ENCODE measurements around the gene MESP2.

The MESP2 gene

GRCh38 chr15:89774492-89774891, 1.6 kb upstream of the MESP2 start:
- no peak for TF ChIP-seq CTCF (IDR thresholded peaks at IDR 0.05; ENCODE audit: extremely low read depth, missing control alignments)
- DNase-seq (ENCODE audit: low spot score) = no peak

- DNase-seq (ENCODE audit: low spot score) = no peak
- TF ChIP-seq CTCF (IDR thresholded peaks at IDR 0.05; ENCODE audit: extremely low read depth, missing control alignments) = no peak
These were observed 317 bp upstream of the MESP2 start for GRCh38 chr15:89775815-89776214.

GRCh38 chr15:89777073-89777751, 1.1 kb downstream of the MESP2 start:
- no peak for TF ChIP-seq CTCF (IDR thresholded peaks at IDR 0.05; ENCODE audit: extremely low read depth, missing control alignments)
- DNase-seq (ENCODE audit: low spot score) = no peak

GRCh38 chr15:89777782-89778380, 1.7 kb downstream of the MESP2 start:
- TF ChIP-seq CTCF (IDR thresholded peaks at IDR 0.05; ENCODE audit: extremely low read depth, missing control alignments) = no peak

GRCh38 chr15:89778861-89779260, 2.7 kb downstream of the MESP2 start:
- no peak for TF ChIP-seq CTCF (IDR thresholded peaks at IDR 0.05; ENCODE audit: extremely low read depth, missing control alignments)
- no peak for DNase-seq (ENCODE audit: low spot score)

More at GRCh38 chr15:89777782-89778380, 1.7 kb downstream of the MESP2 start:
- no peak for DNase-seq (ENCODE audit: low spot score)

- no peak for TF ChIP-seq CTCF (IDR thresholded peaks at IDR 0.05; ENCODE audit: extremely low read depth, missing control alignments)
- DNase-seq (ENCODE audit: low spot score) = no peak
These were observed 4.5 kb downstream of the MESP2 start for GRCh38 chr15:89780601-89781000.

GRCh38 chr15:89781055-89781454, 4.9 kb downstream of the MESP2 start:
- TF ChIP-seq CTCF (IDR thresholded peaks at IDR 0.05; ENCODE audit: extremely low read depth, missing control alignments) = no peak
- DNase-seq (ENCODE audit: low spot score) = no peak
